ENCODE results near the gene TMEM273.

Gene TMEM273

GRCh38 chr10:49139028-49139845 lies 49.0 kb downstream of the TMEM273 start:
- no peak for TF ChIP-seq ZFX (IDR thresholded peaks at IDR 0.05)
- TF ChIP-seq CTCF (conservative IDR thresholded peaks at IDR 0.05), result no peak
- no peak overlapping the region for H3K27ac ChIP-seq

- H3K27ac ChIP-seq, result no peak overlapping the region
- no peak for TF ChIP-seq CTCF (conservative IDR thresholded peaks at IDR 0.05)
- no peak for TF ChIP-seq ZFX (IDR thresholded peaks at IDR 0.05)
Observed at GRCh38 chr10:49138361-49138891, 49.8 kb downstream of the TMEM273 start.

- H3K27ac ChIP-seq, result no peak overlapping the region
- TF ChIP-seq CTCF (conservative IDR thresholded peaks at IDR 0.05) (no peak), ZFX (IDR thresholded peaks at IDR 0.05) (no peak)
Observed at GRCh38 chr10:49136525-49136924, 51.7 kb downstream of the TMEM273 start.

- H3K27ac ChIP-seq, result no peak overlapping the region
- TF ChIP-seq ZFX (IDR thresholded peaks at IDR 0.05), result no peak
- TF ChIP-seq CTCF (conservative IDR thresholded peaks at IDR 0.05), result no peak
Observed at GRCh38 chr10:49135575-49136313, 52.4 kb downstream of the TMEM273 start.

- TF ChIP-seq CTCF (conservative IDR thresholded peaks at IDR 0.05) (no peak), ZFX (IDR thresholded peaks at IDR 0.05) (no peak)
- H3K27ac ChIP-seq, result no peak overlapping the region
Observed at GRCh38 chr10:49134327-49134726, 53.9 kb downstream of the TMEM273 start.

GRCh38 chr10:49133706-49134248 lies 54.4 kb downstream of the TMEM273 start, which contains the start of gene FAM170B:
TSS of gene FAM170B (minus strand) at chr10:49134021. CDS start at chr10:49133918, 103 bp downstream.
- H3K27ac ChIP-seq, result no peak within 1 kb of the TSS
- no peak for TF ChIP-seq ZFX (IDR thresholded peaks at IDR 0.05)
- TF ChIP-seq CTCF (conservative IDR thresholded peaks at IDR 0.05), result no peak

Data from C4-2B (cell line).